ENCODE measurements around the gene TNS2.

GRCh38 chr12:53064613-53065436 lies 15.0 kb downstream of the TNS2 start:
- TF ChIP-seq MAX (IDR thresholded peaks at IDR 0.05) (no peak), RAD21 (IDR thresholded peaks at IDR 0.05; ENCODE audit: low read depth) (no peak), USF1 (IDR thresholded peaks at IDR 0.05) (no peak), CREB1 (IDR thresholded peaks at IDR 0.05; ENCODE audit: low read depth) (no peak), FOXM1 (IDR thresholded peaks at IDR 0.05; ENCODE audit: borderline replicate concordance, low read depth) (no peak), CEBPB (IDR thresholded peaks at IDR 0.05) (no peak), REST (IDR thresholded peaks at IDR 0.05; ENCODE audit: low read depth) (no peak), TAF1 (IDR thresholded peaks at IDR 0.05; ENCODE audit: low read depth) (no peak)
